ENCODE measurements around the gene MPV17.

DNA sequence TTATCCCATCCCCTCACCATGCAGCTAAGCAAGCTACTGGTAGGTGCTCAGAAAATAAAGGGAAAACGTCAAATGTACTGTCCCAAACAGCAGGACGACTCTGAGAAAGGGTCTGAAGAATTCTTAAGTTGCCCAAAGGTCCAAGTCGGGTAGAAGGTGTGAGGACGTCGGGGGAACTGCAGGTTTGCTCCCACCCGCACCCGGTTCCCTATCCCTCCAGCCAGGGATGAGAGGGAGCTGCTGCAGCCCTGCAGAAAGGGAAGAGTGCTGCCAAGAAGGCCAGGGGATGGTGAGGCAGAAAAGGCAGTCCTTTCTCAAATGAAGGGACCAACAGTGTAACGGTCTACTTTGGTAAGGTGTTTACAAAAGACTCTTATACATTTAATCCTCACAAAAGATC, 7.8 kb downstream of the MPV17 start:
- TF ChIP-seq RBM14 (IDR thresholded peaks at IDR 0.05; ENCODE audit: borderline replicate concordance, insufficient read depth, low read depth, low read length): no peak
- TF ChIP-seq ZNF561 (CRISPR knock-in tag; conservative IDR thresholded peaks at IDR 0.05): no peak
- TF ChIP-seq, protein P1, sequence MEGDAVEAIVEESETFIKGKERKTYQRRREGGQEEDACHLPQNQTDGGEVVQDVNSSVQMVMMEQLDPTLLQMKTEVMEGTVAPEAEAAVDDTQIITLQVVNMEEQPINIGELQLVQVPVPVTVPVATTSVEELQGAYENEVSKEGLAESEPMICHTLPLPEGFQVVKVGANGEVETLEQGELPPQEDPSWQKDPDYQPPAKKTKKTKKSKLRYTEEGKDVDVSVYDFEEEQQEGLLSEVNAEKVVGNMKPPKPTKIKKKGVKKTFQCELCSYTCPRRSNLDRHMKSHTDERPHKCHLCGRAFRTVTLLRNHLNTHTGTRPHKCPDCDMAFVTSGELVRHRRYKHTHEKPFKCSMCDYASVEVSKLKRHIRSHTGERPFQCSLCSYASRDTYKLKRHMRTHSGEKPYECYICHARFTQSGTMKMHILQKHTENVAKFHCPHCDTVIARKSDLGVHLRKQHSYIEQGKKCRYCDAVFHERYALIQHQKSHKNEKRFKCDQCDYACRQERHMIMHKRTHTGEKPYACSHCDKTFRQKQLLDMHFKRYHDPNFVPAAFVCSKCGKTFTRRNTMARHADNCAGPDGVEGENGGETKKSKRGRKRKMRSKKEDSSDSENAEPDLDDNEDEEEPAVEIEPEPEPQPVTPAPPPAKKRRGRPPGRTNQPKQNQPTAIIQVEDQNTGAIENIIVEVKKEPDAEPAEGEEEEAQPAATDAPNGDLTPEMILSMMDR (IDR thresholded peaks at IDR 0.05 in 2 of 3, conservative IDR thresholded peaks at IDR 0.05 in 1 of 3; ENCODE audit: insufficient read depth in 2 of 3, low read depth in 1 of 3, low read length in 3 of 3): no peak
- TF ChIP-seq, protein P2, sequence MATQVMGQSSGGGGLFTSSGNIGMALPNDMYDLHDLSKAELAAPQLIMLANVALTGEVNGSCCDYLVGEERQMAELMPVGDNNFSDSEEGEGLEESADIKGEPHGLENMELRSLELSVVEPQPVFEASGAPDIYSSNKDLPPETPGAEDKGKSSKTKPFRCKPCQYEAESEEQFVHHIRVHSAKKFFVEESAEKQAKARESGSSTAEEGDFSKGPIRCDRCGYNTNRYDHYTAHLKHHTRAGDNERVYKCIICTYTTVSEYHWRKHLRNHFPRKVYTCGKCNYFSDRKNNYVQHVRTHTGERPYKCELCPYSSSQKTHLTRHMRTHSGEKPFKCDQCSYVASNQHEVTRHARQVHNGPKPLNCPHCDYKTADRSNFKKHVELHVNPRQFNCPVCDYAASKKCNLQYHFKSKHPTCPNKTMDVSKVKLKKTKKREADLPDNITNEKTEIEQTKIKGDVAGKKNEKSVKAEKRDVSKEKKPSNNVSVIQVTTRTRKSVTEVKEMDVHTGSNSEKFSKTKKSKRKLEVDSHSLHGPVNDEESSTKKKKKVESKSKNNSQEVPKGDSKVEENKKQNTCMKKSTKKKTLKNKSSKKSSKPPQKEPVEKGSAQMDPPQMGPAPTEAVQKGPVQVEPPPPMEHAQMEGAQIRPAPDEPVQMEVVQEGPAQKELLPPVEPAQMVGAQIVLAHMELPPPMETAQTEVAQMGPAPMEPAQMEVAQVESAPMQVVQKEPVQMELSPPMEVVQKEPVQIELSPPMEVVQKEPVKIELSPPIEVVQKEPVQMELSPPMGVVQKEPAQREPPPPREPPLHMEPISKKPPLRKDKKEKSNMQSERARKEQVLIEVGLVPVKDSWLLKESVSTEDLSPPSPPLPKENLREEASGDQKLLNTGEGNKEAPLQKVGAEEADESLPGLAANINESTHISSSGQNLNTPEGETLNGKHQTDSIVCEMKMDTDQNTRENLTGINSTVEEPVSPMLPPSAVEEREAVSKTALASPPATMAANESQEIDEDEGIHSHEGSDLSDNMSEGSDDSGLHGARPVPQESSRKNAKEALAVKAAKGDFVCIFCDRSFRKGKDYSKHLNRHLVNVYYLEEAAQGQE (IDR thresholded peaks at IDR 0.05; ENCODE audit: borderline replicate concordance): no peak
- TF ChIP-seq, protein P2 (CRISPR knock-in tag; IDR thresholded peaks at IDR 0.05; ENCODE audit: low read depth): no peak
- no peak for TF ChIP-seq ZNF398 (CRISPR knock-in tag; IDR thresholded peaks at IDR 0.05)

All from K562 (cell line).